Amniotic epithelial cell (primary cell): ENCODE measurements around the gene OXT.

Experiments used
- DNase-seq: peaks from one replicate; pipeline ENCODE4 v3.0.0-alpha.2; 2010; ENCODE audit warnings: low read depth

OXT gene

GRCh38 chr20:3084283-3084985, 13.0 kb downstream of the OXT start, which contains the start of gene AVP:
AVP (minus strand) TSS chr20:3084724; CDS start chr20:3084674, 50 bp downstream.
- DNase-seq: no peak

GRCh38 chr20:3084986-3085360, 13.6 kb downstream of the OXT start:
- no peak for DNase-seq

GRCh38 chr20:3085571-3086072, 14.2 kb downstream of the OXT start:
- DNase-seq: no peak

- DNase-seq: no peak
These were observed 16.6 kb downstream of the OXT start for GRCh38 chr20:3088031-3088430.

- no peak for DNase-seq
These were observed 19.1 kb downstream of the OXT start for GRCh38 chr20:3090565-3090964.

- DNase-seq: peak; percentile 9
These were observed 21.4 kb downstream of the OXT start for GRCh38 chr20:3092611-3093379.

- DNase-seq: no peak
These were observed 22.5 kb downstream of the OXT start for GRCh38 chr20:3093861-3094361.

- no peak for DNase-seq
These were observed 23.6 kb downstream of the OXT start for GRCh38 chr20:3094848-3095629.

- DNase-seq: no peak
These were observed 29.1 kb downstream of the OXT start for GRCh38 chr20:3100480-3100879.

GRCh38 chr20:3101251-3101650, 29.8 kb downstream of the OXT start:
- no peak for DNase-seq

- DNase-seq: no peak
These were observed 30.5 kb downstream of the OXT start for GRCh38 chr20:3101737-3102574.

GRCh38 chr20:3102575-3103368, 31.4 kb downstream of the OXT start:
- DNase-seq: no peak

- peak; percentile 22 for DNase-seq
These were observed 32.1 kb downstream of the OXT start for GRCh38 chr20:3103369-3104032.

GRCh38 chr20:3105256-3106137, 34.1 kb downstream of the OXT start:
- DNase-seq: no peak

- no peak for DNase-seq
These were observed 34.8 kb downstream of the OXT start for GRCh38 chr20:3106185-3106584.

- DNase-seq: no peak
These were observed 35.4 kb downstream of the OXT start for GRCh38 chr20:3106658-3107463.

GRCh38 chr20:3107464-3108025, 36.1 kb downstream of the OXT start:
- DNase-seq: no peak
